Sigmoid colon (tissue), 7 donors: Measurements from ENCODE around the gene GLTP. TPM values are rescaled to one million over a fixed set of nuclear protein-coding genes. Genes with fewer than 3 reads are reported as not detected.

Experiments used
- DNase-seq: peaks from one replicate; pipeline ENCODE4 v3.0.0-alpha.2; 2019
- H3K27ac ChIP-seq, 4 donors: fragments of 200-600 bp; sonication (generic); one replicate each; pipeline ENCODE4 v1.5.1; 2016 to 2019; ENCODE audit warnings: mild to moderate bottlenecking in 1 of 4
- H3K27me3 ChIP-seq, 3 donors: fragments of 200-600 bp; sonication (generic); one replicate each; pipeline ENCODE4 v1.5.1; 2019; ENCODE audit warnings: mild to moderate bottlenecking in 1 of 3
- H3K36me3 ChIP-seq, 4 donors: fragments of 200-600 bp; sonication (generic); one replicate each; pipeline ENCODE4 v1.5.1; 2016 to 2019
- H3K4me1 ChIP-seq, 4 donors: fragments of 200-600 bp; sonication (generic); one replicate each; pipeline ENCODE4 v1.5.1; 2017 to 2019
- H3K4me3 ChIP-seq, 4 donors: fragments of 200-600 bp; sonication (generic); one replicate each; pipeline ENCODE4 v1.5.1; 2017 to 2019; ENCODE audit warnings: mild to moderate bottlenecking in 2 of 4, moderate library complexity in 1 of 4
- H3K9me3 ChIP-seq, 4 donors: fragments of 200-600 bp in 3 of 4; sonication (generic) in 3 of 4; one replicate each; pipeline versions ENCODE4 v1.5.1 to v1.6.1; 2013 to 2019
- CTCF ChIP-seq, 4 experiments: fragments of 450-650 bp in 3 of 4; fragments of 200-600 bp in 1 of 4; IDR thresholded peaks; one replicate each; pipeline ENCODE4 v1.5.1; 2016 to 2019; ENCODE audit warnings: antibody characterized with exemption in 4 of 4, mild to moderate bottlenecking in 3 of 4, moderate library complexity in 2 of 4
- EP300 ChIP-seq, 4 donors: sonication (generic); formaldehyde crosslinking; IDR thresholded peaks; one replicate each; pipeline ENCODE4 v1.6.1; 2017; ENCODE audit warnings: antibody characterized with exemption in 4 of 4
- POLR2A ChIP-seq, 2 donors: fragments of 450-650 bp; IDR thresholded peaks; one replicate each; pipeline ENCODE4 v1.6.1; 2016; ENCODE audit warnings: antibody characterized with exemption in 2 of 2, mild to moderate bottlenecking in 2 of 2, moderate library complexity in 2 of 2
- POLR2AphosphoS5 ChIP-seq, 4 donors: sonication (generic); formaldehyde crosslinking; IDR thresholded peaks; one replicate each; pipeline ENCODE4 v1.6.1; 2017; ENCODE audit warnings: antibody characterized with exemption in 4 of 4
- WGBS, 2 donors: extraction: QIAGEN DNeasy Blood & Tissue Kit; methylation state at CpG; one replicate each; pipeline ENCODE4 v1.1.7; 2013; 5-methylcytosine and 5-hydroxymethylcytosine counted together
- intact Hi-C: fragments of 100-400 bp; cut with DNase I; formaldehyde crosslinking; loops from one replicate; pipeline ENCODE4 v1.15.1; 2023
- polyA plus RNA-seq, 3 donors: library from polyadenylated mRNA; stranded (reverse); fragments of 200-250 nt; gene quantifications; one replicate each; pipeline ENCODE4 v1.2.3, GENCODE V29; 2013
- total RNA-seq, 4 donors: library from RNA; depleted of rRNA; stranded (reverse); fragments of >200 nt; gene quantifications; one replicate each; pipeline ENCODE4 v1.1.0, GENCODE V29; 2016
- donor health status: healthy with polysubstance abuse.
- donor health status: Bipolar disorder and iron deficiency.
- donor health status: healthy.

The GLTP gene
- total and polyA plus RNA-seq, 7 donors, result 33.5 to 105 (median 45.3) TPM

DNA sequence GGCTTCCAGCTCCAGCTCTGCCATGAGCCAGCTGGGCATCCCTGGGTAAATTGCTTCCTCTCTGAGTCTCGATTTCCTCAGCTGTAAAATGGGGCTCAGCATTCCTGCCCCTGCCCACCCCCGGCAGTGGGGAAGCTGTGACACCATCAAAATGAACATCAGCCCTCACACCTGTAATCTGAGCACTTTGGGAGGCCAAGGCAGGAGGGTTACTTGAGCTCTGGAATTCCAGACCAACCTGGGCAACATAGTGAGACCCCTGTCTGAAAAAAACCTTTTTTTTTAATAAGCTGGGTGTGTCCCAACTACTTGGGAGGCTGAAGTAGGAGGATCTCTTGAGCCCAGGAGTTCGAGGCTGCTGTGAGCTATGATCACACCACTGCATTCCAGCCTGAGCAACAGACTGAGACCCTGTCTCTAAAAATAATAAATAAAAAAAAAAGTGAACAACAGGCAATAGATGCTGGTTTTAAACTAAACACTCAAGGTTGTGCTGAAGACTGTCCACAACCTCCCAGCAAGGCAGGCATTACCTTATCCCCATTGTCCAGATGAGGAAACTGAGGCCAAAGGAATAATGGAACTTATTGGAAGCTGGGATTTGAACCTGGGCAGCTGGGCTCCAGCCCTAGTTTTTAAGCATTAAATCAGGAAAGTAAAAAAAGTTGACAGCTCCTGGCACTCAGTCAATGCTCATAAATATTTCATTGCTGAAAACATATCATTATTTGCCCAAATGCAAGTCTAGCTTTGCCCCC is 51.4 kb downstream of the GLTP start:
- Histone ChIP-seq H3K27me3 (peaks cover 12 to 39% (median 20%) of the 10 kb centered on the region in 3 donors), H3K9me3 (no peaks in the 10 kb centered on the region), H3K4me1 (peaks cover 0 to 8% (median 6%) of the 10 kb centered on the region in 4 donors), H3K36me3 (no peaks in the 10 kb centered on the region), H3K4me3 (no peak overlapping the region), H3K27ac (peak overlapping the region in 3 of 4 donors; percentile 30 to 33 (median 31))
- DNase-seq, result no peak
- no peak for TF ChIP-seq EP300 (IDR thresholded peaks at IDR 0.05)
- no peak for TF ChIP-seq CTCF (IDR thresholded peaks at IDR 0.05)
- no peak for TF ChIP-seq POLR2AphosphoS5 (IDR thresholded peaks at IDR 0.05)
- no peak for TF ChIP-seq POLR2A (IDR thresholded peaks at IDR 0.05)
- 62 to 73% methylated on average over 3 of the region's 3 CpGs for WGBS, 2 donors
- intact Hi-C loops, result no loop called here

GRCh38 chr12:109827566-109828550 is 52.5 kb downstream of the GLTP start:
- 61 to 74% methylated on average over 19 of the region's 19 CpGs for WGBS, 2 donors
- TF ChIP-seq POLR2AphosphoS5 (IDR thresholded peaks at IDR 0.05), result no peak
- no peak for TF ChIP-seq CTCF (IDR thresholded peaks at IDR 0.05)
- peak in 1 of 4 donors; percentile 12 for TF ChIP-seq EP300 (IDR thresholded peaks at IDR 0.05)
- TF ChIP-seq POLR2A (IDR thresholded peaks at IDR 0.05), result no peak

GRCh38 chr12:109827080-109827479 is 53.3 kb downstream of the GLTP start:
- H3K4me3 ChIP-seq, result no peak overlapping the region
- DNase-seq, result no peak
- H3K27me3 ChIP-seq, result peaks cover 0 to 22% (median 11%) of the 10 kb centered on the region in 3 donors
- WGBS, 2 donors, result 92 to 95% methylated on average over 3 of the region's 3 CpGs
- no peaks in the 10 kb centered on the region for H3K36me3 ChIP-seq
- H3K4me1 ChIP-seq, result no peaks in the 10 kb centered on the region
- no peak for TF ChIP-seq CTCF (IDR thresholded peaks at IDR 0.05)
- TF ChIP-seq POLR2AphosphoS5 (IDR thresholded peaks at IDR 0.05), result no peak
- TF ChIP-seq EP300 (IDR thresholded peaks at IDR 0.05), result no peak
- TF ChIP-seq POLR2A (IDR thresholded peaks at IDR 0.05), result no peak
- intact Hi-C loops, result no loop called here
- H3K27ac ChIP-seq, result no peak overlapping the region
- H3K9me3 ChIP-seq, result no peaks in the 10 kb centered on the region

More at GRCh38 chr12:109827566-109828550, 52.5 kb downstream of the GLTP start:
- H3K36me3 ChIP-seq, result no peaks in the 10 kb centered on the region
- peak; percentile 79 for DNase-seq
- no peaks in the 10 kb centered on the region for H3K9me3 ChIP-seq
- H3K27me3 ChIP-seq, result peaks cover 4 to 29% (median 17%) of the 10 kb centered on the region in 3 donors
- H3K4me3 ChIP-seq, result no peak overlapping the region
- H3K27ac ChIP-seq, result peak overlapping the region in 2 of 4 donors; percentile 30 to 33
- intact Hi-C loops, result no loop called here
- H3K4me1 ChIP-seq, result peaks cover 0 to 5% (median 0%) of the 10 kb centered on the region in 4 donors

GRCh38 chr12:109824731-109825130 is 55.6 kb downstream of the GLTP start:
- TF ChIP-seq POLR2A (IDR thresholded peaks at IDR 0.05) (no peak), POLR2AphosphoS5 (IDR thresholded peaks at IDR 0.05) (no peak), EP300 (IDR thresholded peaks at IDR 0.05) (no peak), CTCF (IDR thresholded peaks at IDR 0.05) (no peak)
- no peak for DNase-seq
- H3K9me3 ChIP-seq, result no peaks in the 10 kb centered on the region
- intact Hi-C loops, result no loop called here
- H3K27ac ChIP-seq, result no peak overlapping the region
- no peak overlapping the region for H3K4me3 ChIP-seq
- peaks cover 0 to 7% (median 0%) of the 10 kb centered on the region in 3 donors for H3K27me3 ChIP-seq
- H3K4me1 ChIP-seq, result no peaks in the 10 kb centered on the region
- no peaks in the 10 kb centered on the region for H3K36me3 ChIP-seq
- WGBS, 2 donors, result 82 to 88% methylated on average over 8 of the region's 8 CpGs
